HG03354 (cell line): ENCODE results near the gene TAB2.

Source experiments
- ATAC-seq: cut with Tn5 transposase; IDR thresholded peaks from one replicate; pipeline ENCODE4 v1.9.1; 2021; ENCODE audit warnings: mild to moderate bottlenecking; ENCODE audit not compliant: unreplicated experiment, poor library complexity, severe bottlenecking

TAB2 gene

GRCh38 chr6:149362289-149362688 lies 44.8 kb downstream of the TAB2 start:
- ATAC-seq = no peak

DNA sequence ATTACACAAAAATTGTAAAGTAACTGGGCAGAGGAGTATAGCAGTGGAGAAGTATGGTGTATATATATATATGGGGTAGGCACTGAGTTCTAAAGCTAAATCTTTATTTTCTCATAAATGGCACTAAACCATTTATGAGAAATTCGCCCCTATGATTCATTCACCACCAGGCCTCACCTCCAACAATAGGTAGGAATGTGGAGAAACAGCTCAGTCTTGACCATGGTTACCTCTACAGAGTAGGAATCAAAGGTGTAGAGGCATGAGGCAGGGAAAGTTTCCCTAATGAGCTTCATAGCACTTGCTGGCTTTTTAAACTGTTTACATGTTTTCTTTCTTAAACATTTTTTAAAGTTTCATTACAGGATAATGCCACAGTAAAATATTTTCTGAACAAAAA lies 45.6 kb downstream of the TAB2 start:
- no peak for ATAC-seq

GRCh38 chr6:149364557-149364956 lies 47.0 kb downstream of the TAB2 start:
- no peak for ATAC-seq

GRCh38 chr6:149365197-149365596 lies 47.7 kb downstream of the TAB2 start:
- ATAC-seq = no peak

DNA sequence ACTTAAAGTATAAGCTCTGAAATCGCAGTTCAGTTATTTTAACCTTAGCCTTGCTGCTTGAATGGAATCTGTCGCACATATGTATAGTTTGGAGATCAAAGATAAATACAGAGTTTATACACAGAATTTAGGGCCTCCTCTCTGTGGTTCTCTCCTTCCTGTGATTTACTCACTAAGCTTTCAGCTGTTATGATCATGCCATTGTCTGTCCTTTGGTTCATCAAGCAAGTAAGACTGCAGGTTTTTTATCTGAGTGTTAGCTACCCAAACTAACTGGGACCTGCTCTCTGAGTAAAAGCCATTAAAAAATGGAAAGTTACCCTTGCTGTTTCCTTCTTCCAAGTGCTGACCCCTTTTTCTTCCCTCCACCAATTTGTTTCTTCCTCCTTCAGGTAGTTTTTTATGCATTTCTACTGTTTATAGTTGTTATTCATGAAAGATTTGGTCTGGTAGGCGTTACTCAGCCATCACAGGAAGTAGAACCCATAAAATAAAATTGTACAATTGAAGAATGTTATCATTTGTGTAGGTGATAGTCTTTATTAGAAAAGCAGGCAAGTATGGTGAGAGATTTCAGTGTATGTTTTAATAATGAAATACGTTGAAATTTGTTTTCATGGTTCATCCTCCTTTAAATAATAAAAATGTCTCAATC lies 48.9 kb downstream of the TAB2 start:
- ATAC-seq = no peak

DNA sequence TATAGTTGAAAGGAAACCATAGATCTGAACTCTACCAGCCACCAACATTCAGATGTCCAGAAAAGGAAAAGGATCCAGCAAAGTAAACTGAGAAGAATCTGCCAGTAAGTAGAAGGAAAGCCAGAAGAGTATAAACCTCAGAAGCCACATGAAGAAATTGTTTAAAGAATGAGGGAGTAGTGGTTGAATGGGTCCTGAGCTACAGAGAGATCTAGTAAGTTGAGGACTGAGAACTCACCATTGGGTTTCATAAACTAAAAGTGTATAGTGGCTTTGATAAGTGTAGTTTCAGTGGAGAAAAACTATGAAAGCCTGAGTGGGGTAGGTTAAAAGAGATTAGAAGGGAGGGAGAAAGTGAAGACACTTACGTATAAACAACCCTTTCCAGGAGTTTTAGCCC lies 50.6 kb downstream of the TAB2 start:
- ATAC-seq = no peak

GRCh38 chr6:149371154-149371553 lies 53.6 kb downstream of the TAB2 start:
- no peak for ATAC-seq

DNA sequence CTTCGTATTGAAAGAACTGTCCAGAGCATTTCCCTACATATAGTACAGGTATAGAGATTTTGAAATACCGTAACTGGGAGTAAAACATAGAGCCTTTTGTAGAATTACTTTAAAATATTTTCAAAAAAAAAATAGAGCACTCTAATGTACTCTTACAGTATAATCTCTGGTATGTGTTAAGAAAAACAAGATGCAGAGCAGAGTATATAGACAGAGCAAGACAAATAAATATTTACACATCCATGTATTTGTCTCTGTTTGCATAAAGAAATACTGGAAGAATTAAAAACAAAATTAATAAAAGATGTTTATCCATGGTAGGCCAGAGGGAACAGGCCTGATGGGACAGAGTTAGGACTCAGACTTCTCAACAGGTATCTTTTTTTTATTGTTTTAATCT lies 54.5 kb downstream of the TAB2 start:
- no peak for ATAC-seq

DNA sequence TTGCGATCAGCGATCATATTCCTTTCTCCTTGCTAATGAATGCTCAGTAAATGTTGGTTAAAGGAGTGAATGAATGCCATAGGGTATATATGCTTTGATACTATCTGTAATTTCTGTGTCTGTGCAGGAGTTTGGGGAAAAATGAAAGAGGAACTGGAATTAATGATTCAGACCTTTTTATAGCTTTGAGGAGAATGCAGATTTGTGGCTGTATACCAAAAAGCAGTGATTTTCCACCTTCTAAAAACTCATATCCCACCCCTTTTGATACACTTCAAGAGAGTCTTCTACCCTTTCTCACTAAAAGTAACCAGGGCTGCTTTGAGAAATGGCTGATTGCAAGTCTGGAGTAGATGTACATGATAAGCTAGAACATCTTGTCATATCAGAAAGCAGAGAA lies 56.0 kb downstream of the TAB2 start:
- no peak for ATAC-seq

DNA sequence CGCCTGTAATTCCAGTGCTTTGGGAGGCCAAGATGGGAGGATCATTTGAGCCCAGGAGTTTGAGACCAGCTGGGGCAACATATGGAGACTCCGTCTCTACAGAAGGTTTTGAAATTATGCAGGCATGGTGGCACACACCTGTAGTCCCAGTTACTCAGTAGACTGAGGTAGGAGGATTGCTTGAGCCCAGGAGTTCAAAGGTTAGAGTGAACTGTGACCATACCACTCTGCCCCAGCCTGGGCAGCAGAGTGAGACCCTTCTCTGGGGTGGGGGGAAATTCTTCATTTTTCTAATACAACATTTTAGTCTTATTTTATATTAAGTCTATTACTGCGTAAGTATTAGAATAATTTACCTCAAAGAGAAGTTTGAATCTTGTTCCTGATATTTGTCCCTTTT lies 62.5 kb downstream of the TAB2 start:
- no peak for ATAC-seq

DNA sequence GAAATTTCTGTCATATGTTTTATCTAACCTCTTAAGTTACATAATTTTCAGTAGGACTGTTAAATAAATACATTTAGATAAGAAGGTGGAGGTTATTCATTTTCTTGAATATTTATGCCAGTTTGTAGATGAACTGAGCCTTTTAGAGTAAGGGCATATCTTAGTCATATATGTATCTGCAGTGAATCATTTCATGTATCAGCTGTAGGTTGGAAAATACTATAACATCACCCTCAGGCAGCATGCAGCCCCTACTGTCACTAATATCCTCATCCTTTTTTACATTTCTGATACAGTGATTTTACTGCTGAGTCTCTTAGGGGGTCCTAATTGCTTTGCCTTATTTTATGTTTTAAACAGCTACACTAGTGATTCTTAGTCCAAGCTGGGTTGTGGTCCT lies 63.0 kb downstream of the TAB2 start:
- ATAC-seq = no peak

DNA sequence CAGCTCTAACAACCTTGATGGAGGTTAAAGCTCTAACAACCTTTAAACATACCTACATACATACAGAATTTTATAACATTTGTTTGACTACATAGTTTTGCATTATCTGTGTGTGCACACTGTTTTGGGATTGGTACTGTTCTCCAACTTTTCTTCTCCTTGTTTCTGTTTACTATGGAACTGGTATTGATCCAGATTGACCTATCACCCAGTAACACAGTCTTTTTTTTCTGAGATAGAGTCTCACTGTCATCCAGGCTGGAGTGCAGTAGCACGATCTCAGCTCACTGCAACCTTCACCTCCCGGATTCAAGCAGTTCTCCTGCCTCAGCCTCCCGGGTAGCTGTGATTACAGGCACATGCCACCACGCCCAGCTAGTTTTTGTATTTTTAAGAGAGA lies 65.9 kb downstream of the TAB2 start:
- ATAC-seq = no peak

GRCh38 chr6:149384464-149384863 lies 67.0 kb downstream of the TAB2 start:
- no peak for ATAC-seq

GRCh38 chr6:149385998-149386646 lies 68.6 kb downstream of the TAB2 start:
- ATAC-seq = no peak

DNA sequence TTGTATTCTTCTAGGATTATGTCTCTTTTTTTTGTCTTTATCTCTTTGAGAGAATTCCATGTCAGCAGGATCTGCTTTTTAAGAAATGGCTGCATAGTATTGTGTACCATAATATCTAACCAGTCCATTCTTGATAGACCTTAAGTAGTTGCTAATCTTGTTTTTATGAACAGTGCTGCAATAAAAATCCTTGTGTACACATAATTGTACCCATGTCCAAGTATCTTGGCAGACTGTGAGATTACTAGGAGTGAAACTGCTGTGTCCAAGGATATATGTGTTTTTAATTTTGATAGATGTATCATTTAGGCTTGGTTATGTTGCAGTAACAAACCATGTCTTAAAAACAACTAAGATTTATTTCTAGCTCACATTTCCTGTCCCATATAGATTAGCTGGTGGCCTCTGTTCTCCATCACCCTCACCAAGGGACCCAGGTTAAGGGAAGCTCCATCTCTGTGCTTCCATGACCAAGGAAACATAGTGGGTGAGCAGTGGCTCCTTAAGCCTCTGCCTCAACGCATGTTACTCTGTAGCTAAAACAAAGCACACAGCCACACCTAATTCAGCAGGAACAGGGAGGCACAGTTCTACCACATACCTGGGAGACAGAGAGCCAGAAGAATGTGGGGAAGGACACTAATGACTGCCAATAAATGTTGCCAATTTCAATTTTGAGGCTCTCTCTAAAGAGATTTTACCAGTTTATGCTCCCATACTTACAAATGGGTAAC lies 70.4 kb downstream of the TAB2 start:
- ATAC-seq = no peak

DNA sequence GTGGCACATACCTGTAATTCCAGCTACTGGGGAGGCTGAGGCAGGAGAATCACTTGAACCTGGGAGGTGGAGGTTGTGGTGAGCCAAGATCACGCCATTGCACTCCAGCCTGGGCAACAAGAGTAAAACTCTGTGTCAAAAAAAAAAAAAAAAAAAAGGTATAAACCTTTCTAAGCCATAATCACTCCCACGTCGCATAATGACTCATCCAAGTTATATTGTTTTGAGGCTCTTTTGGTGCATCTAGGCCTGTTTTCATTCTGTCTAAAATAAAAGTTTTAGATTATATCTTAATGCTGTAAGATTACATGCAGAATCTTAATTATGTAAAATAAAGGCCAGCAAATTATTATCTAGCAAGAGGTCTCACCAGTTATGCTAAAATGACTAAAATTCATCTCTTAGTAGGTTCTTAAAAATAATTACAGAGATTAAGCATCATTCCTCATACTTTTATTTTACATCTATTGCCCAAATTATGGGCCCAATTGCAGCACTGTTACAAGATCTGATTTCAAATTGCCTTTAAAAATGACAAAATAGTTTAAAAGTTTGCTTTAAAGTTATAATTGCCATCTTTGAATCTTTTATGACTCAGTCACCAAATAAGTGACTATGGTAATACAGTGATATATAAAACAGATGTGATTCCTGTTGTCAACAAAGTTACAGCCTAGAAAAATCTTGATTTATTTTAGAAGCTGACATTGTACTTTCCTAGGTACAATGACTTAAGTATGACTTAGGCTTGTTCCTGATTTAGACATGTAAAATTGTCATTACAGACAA lies 72.2 kb downstream of the TAB2 start:
- no peak for ATAC-seq

- no peak for ATAC-seq
Measured at GRCh38 chr6:149392093-149392492, 74.6 kb downstream of the TAB2 start.

- no peak for ATAC-seq
Measured at GRCh38 chr6:149392535-149392934, 75.0 kb downstream of the TAB2 start.

GRCh38 chr6:149393002-149393679 lies 75.6 kb downstream of the TAB2 start:
- no peak for ATAC-seq

- ATAC-seq = no peak
Measured at GRCh38 chr6:149395185-149395584, 77.7 kb downstream of the TAB2 start.
